Progenitor cell of endocrine pancreas (in vitro differentiated cells): Measurements from ENCODE around the gene NLGN1. TPM values are rescaled to one million over a fixed set of nuclear protein-coding genes. Genes with fewer than 3 reads are reported as not detected.

Experiments used
- DNase-seq: peaks from one replicate; pipeline ENCODE4 v3.0.0; 2021; ENCODE audit warnings: low spot score; ENCODE audit not compliant: unreplicated experiment
- H3K27ac Mint-ChIP-seq: 2 replicates; pipeline ENCODE4 v1.8.0; 2021; ENCODE audit warnings: mild to moderate bottlenecking, moderate library complexity, mixed read lengths
- H3K27me3 Mint-ChIP-seq: 2 replicates; pipeline ENCODE4 v1.8.0; 2021; ENCODE audit warnings: mixed read lengths
- H3K36me3 Mint-ChIP-seq: 2 replicates; pipeline ENCODE4 v1.8.0; 2022; ENCODE audit warnings: mixed read lengths; ENCODE audit not compliant: insufficient read depth
- H3K4me1 Mint-ChIP-seq: 2 replicates; pipeline ENCODE4 v1.8.0; 2021; ENCODE audit warnings: low read depth, mixed read lengths
- H3K4me3 Mint-ChIP-seq: 2 replicates; pipeline ENCODE4 v1.8.0; 2021; ENCODE audit warnings: low read depth, mild to moderate bottlenecking, moderate library complexity, mixed read lengths
- H3K9me3 Mint-ChIP-seq: 2 replicates; pipeline ENCODE4 v1.8.0; 2021; ENCODE audit warnings: low read depth, mixed read lengths
- CTCF ChIP-seq: fragments of 200-600 bp; sonication (generic); IDR thresholded peaks from one replicate; pipeline ENCODE4 v1.5.0; 2021; ENCODE audit warnings: antibody characterized with exemption, mild to moderate bottlenecking; ENCODE audit not compliant: unreplicated experiment
- total RNA-seq: library from RNA; stranded (reverse); gene quantifications from 2 replicates; pipeline ENCODE4 v1.2.1, GENCODE V29; 2021

NLGN1 gene
- total RNA-seq, 1 donor from 2014 or later: 5.7 TPM

GRCh38 chr3:174132006-174132405, 734.5 kb downstream of the NLGN1 start:
- no peak overlapping the region for H3K4me3 Mint-ChIP-seq
- H3K27ac Mint-ChIP-seq: no peak overlapping the region
- no peak for DNase-seq
- no peaks in the 10 kb centered on the region for H3K27me3 Mint-ChIP-seq
- H3K4me1 Mint-ChIP-seq: peaks cover 9% of the 10 kb centered on the region
- no peaks in the 10 kb centered on the region for H3K36me3 Mint-ChIP-seq
- no peaks in the 10 kb centered on the region for H3K9me3 Mint-ChIP-seq
- no peak for TF ChIP-seq CTCF

GRCh38 chr3:174132421-174133042, 735.0 kb downstream of the NLGN1 start:
- Mint-ChIP-seq H3K27ac (no peak overlapping the region), H3K9me3 (no peaks in the 10 kb centered on the region), H3K36me3 (no peaks in the 10 kb centered on the region), H3K4me1 (peaks cover 9% of the 10 kb centered on the region), H3K4me3 (no peak overlapping the region), H3K27me3 (no peaks in the 10 kb centered on the region)
- no peak for DNase-seq
- TF ChIP-seq CTCF: no peak

GRCh38 chr3:174146008-174146407, 748.5 kb downstream of the NLGN1 start:
- H3K4me1 Mint-ChIP-seq: no peaks in the 10 kb centered on the region
- no peak for DNase-seq
- H3K4me3 Mint-ChIP-seq: no peak overlapping the region
- no peaks in the 10 kb centered on the region for H3K9me3 Mint-ChIP-seq
- no peak overlapping the region for H3K27ac Mint-ChIP-seq
- no peaks in the 10 kb centered on the region for H3K36me3 Mint-ChIP-seq
- no peak for TF ChIP-seq CTCF
- no peaks in the 10 kb centered on the region for H3K27me3 Mint-ChIP-seq

GRCh38 chr3:174147798-174148197, 750.3 kb downstream of the NLGN1 start:
- Mint-ChIP-seq H3K36me3 (no peaks in the 10 kb centered on the region), H3K9me3 (no peaks in the 10 kb centered on the region), H3K27me3 (no peaks in the 10 kb centered on the region), H3K4me3 (no peak overlapping the region), H3K27ac (no peak overlapping the region), H3K4me1 (no peaks in the 10 kb centered on the region)
- no peak for DNase-seq
- no peak for TF ChIP-seq CTCF

GRCh38 chr3:174153871-174154270, 756.3 kb downstream of the NLGN1 start:
- Mint-ChIP-seq H3K27me3 (no peaks in the 10 kb centered on the region), H3K4me3 (no peak overlapping the region), H3K27ac (no peak overlapping the region), H3K9me3 (no peaks in the 10 kb centered on the region), H3K36me3 (no peaks in the 10 kb centered on the region), H3K4me1 (no peaks in the 10 kb centered on the region)
- DNase-seq: no peak
- no peak for TF ChIP-seq CTCF
